Measurements from ENCODE around the gene SOWAHC. TPM values are rescaled to one million over a fixed set of nuclear protein-coding genes. Genes with fewer than 3 reads are reported as not detected.
A peak's percentile ranks its signal among the peaks of the same experiment; 100 is the strongest.
"Not testable (repeated sequence)": the region's sequence is repeated elsewhere in the genome, so short reads cannot be mapped to it uniquely, and the experiment has no call there.

SOWAHC gene
- total and polyA plus RNA-seq, 7 donors: 16.4 to 29.3 (median 21.4) TPM

DNA sequence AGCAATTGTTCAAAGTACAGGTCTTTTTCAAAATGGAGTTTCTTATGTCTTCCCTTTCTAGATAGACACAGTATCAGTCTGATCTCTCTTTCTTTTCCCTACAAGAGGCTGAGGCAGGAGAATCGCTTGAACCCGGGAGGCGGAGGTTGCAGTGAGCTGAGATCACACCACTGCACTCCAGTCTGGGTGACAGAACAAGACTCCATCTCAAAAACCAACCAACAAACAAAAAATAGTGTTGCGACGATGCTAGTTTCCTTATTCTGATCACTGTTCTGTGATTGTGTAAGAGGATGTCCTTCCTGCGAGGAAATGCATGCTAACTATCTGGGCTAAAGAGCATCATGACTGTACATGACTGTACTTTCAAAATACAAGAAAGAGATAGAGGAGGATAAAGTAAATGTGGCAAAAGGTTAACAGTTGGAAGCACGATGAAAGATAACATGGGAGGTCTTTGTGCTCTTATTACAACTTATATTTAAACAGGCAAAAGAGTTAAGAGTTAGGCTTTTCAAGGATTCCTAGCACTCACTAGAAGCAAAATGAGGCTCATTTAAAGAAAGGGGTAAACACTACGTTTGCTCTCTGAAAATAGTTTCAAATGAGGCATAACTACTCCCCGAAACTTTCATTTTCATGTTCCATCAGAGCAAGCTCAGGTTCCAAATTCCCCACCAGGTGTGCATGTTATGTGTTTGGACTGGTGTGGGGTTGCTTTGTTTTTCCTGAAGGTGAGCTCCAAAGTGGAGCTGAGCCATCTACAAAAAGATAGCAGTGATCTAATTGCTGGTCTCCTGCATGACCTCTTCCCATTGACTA lies 23.8 kb downstream of the SOWAHC start:
- TF ChIP-seq POLR2A (IDR thresholded peaks at IDR 0.05) (no peak), EP300 (IDR thresholded peaks at IDR 0.05) (no peak), POLR2AphosphoS5 (IDR thresholded peaks at IDR 0.05) (no peak)
- TF ChIP-seq, protein P1, sequence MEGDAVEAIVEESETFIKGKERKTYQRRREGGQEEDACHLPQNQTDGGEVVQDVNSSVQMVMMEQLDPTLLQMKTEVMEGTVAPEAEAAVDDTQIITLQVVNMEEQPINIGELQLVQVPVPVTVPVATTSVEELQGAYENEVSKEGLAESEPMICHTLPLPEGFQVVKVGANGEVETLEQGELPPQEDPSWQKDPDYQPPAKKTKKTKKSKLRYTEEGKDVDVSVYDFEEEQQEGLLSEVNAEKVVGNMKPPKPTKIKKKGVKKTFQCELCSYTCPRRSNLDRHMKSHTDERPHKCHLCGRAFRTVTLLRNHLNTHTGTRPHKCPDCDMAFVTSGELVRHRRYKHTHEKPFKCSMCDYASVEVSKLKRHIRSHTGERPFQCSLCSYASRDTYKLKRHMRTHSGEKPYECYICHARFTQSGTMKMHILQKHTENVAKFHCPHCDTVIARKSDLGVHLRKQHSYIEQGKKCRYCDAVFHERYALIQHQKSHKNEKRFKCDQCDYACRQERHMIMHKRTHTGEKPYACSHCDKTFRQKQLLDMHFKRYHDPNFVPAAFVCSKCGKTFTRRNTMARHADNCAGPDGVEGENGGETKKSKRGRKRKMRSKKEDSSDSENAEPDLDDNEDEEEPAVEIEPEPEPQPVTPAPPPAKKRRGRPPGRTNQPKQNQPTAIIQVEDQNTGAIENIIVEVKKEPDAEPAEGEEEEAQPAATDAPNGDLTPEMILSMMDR (IDR thresholded peaks at IDR 0.05): no peak
- Histone ChIP-seq H3K27me3 (no peaks in the 10 kb centered on the region), H3K4me3 (no peak overlapping the region), H3K4me1 (peaks cover 0 to 5% (median 0%) of the 10 kb centered on the region in 4 donors), H3K27ac (no peak overlapping the region), H3K36me3 (no peaks in the 10 kb centered on the region), H3K9me3 (no peaks in the 10 kb centered on the region)
- no peak for DNase-seq
- WGBS, 2 donors: 74 to 81% methylated on average over 9 of the region's 9 CpGs
- intact Hi-C loops (cut with DNase I): no loop called here

DNA sequence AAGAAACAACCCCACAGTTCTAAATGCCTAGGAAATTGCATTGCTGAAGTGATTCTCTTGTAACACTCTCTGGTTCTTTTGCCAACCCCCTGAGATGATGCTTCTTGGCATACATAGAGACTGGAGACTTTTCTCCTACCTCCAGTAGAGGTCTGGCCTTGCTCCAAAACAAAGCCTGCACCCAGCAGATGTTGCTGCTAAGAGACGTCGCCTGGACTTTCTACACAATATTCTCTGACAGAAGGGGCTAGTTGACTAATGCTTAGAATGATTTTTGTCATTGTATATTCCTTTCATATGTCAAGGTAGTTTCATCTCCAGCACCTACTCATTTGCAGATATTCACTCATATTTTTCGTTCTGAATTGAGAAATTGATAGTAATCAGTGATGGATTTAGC lies 24.6 kb downstream of the SOWAHC start:
- Histone ChIP-seq H3K36me3 (no peaks in the 10 kb centered on the region), H3K4me1 (peaks cover 0 to 9% (median 1%) of the 10 kb centered on the region in 4 donors), H3K4me3 (no peak overlapping the region), H3K9me3 (no peaks in the 10 kb centered on the region), H3K27ac (no peak overlapping the region), H3K27me3 (no peaks in the 10 kb centered on the region)
- TF ChIP-seq, protein P1 (IDR thresholded peaks at IDR 0.05): no peak
- TF ChIP-seq EP300 (IDR thresholded peaks at IDR 0.05) (no peak), POLR2A (IDR thresholded peaks at IDR 0.05) (no peak), POLR2AphosphoS5 (IDR thresholded peaks at IDR 0.05) (no peak)
- WGBS, 2 donors: 19 to 52% methylated on average over 3 of the region's 3 CpGs
- no peak for DNase-seq
- intact Hi-C loops (cut with DNase I): no loop called here

DNA sequence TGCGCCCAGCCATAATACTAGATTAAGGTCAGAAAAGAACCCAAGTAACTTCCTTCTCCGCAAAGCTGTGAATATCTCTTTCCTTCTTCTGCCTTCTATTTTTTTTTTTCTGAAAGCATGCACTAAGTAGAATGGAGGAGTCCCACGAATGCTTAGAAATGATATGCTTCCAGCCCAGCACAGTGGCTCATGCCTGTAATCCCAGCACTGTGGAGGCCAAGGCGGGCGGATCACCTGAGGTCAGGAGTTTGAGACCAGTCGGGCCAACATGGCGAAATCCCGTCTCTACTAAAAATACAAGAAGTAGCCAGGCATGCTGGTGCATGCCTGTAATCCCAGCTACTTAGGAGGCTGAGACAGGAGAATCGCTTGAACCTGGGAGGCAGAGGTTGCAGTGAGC lies 25.8 kb downstream of the SOWAHC start:
- H3K36me3 ChIP-seq; H3K27me3 ChIP-seq; H3K9me3 ChIP-seq; DNase-seq; H3K4me3 ChIP-seq; H3K27ac ChIP-seq; intact Hi-C loops (cut with DNase I): not testable (repeated sequence)
- WGBS, 2 donors: 96% methylated on average over 9 of the region's 9 CpGs
- H3K4me1 ChIP-seq: peaks cover 0 to 20% (median 14%) of the 10 kb centered on the region in 4 donors

DNA sequence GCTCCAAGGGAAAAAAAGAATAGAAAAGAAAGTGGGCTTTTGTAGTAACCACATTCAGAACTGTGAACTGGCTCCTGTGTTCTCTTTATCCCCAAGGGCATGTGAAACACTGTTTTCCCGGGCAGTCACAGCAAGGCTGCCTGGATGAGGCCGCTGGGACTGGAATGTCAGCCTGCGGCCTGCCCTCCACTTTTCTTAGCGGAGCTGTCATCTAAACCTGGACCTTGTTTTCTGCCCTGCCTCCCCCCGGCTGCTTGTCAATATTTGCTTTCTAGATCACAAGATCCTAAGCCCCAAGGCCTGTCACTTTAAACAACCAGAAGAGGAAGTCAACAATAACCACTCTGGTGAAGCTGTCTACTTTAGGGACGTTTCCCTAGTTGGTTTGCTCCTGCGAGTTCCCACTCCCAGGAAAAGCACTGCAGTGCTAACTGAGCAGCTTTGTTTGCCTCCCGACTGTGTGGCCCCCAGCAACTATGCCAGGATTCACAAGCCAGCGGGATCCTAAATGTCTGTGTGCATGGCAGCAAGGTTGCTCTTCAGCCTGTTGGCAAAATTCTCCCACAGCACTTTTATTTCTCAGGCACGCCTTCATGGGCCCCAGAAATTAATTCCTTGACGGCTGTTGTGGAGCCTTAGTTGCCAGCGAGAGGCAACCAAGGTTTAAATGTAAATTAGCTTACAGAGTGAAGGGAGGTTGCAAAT lies 30.6 kb downstream of the SOWAHC start:
- Histone ChIP-seq H3K4me3 (no peak overlapping the region), H3K27ac (peak overlapping the region; percentile 64 to 73 (median 70)), H3K27me3 (no peaks in the 10 kb centered on the region), H3K9me3 (no peaks in the 10 kb centered on the region), H3K4me1 (peaks cover 0 to 16% (median 15%) of the 10 kb centered on the region in 4 donors), H3K36me3 (no peaks in the 10 kb centered on the region)
- intact Hi-C loops (cut with DNase I): no loop called here
- DNase-seq: no peak
- TF ChIP-seq, protein P1 (IDR thresholded peaks at IDR 0.05): no peak
- TF ChIP-seq EP300 (IDR thresholded peaks at IDR 0.05): no peak
- no peak for TF ChIP-seq POLR2AphosphoS5 (IDR thresholded peaks at IDR 0.05)
- no peak for TF ChIP-seq POLR2A (IDR thresholded peaks at IDR 0.05)
- 9 to 36% methylated on average over 12 of the region's 12 CpGs for WGBS, 2 donors

DNA sequence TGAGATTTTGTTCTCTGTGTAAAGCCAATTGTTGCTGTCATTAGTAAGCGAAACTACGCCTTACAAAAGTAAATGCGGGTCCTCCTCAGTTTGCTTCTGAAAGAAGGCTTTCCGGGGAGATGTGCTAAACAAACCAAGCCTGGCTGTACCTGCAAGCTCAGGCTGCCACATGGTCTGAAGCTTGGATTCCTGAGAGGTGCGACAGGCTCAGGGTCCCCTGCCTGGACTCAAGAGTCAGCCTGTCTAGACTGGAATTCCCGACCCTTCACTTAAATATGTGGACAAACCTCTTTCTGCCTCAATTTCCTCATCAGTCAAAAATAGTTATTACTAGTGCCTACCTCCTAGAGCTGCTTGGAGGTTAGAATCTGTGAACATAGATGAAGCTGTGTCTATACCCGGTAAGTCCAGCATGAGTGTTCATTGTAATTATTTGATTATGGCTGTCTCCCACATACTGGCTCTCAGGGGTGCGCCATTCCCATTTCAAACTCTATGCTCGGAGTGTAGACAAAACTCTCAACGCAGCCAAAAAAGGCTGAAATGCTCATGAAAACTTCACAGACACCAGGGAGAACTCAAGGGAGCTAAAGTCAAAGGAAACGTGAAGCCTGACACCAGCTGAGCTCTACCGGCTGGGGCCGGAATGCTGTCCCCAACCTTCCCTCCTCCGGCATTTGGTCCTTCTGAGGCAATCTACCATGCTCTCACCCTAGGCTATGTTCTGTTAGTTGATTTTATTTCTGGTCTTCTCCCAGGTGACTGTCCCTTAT lies 31.4 kb downstream of the SOWAHC start:
- H3K36me3 ChIP-seq: no peaks in the 10 kb centered on the region
- no peak for DNase-seq
- peak overlapping the region in 3 of 4 donors; percentile 64 to 73 (median 68) for H3K27ac ChIP-seq
- TF ChIP-seq, protein P1 (IDR thresholded peaks at IDR 0.05): no peak
- TF ChIP-seq POLR2A (IDR thresholded peaks at IDR 0.05) (no peak), EP300 (IDR thresholded peaks at IDR 0.05) (no peak), POLR2AphosphoS5 (IDR thresholded peaks at IDR 0.05) (no peak)
- H3K9me3 ChIP-seq: no peaks in the 10 kb centered on the region
- peaks cover 0 to 16% (median 15%) of the 10 kb centered on the region in 4 donors for H3K4me1 ChIP-seq
- no peaks in the 10 kb centered on the region for H3K27me3 ChIP-seq
- intact Hi-C loops (cut with DNase I): no loop called here
- WGBS, 2 donors: 94% methylated on average over 14 of the region's 14 CpGs
- H3K4me3 ChIP-seq: no peak overlapping the region
